Body of pancreas (tissue), 4 donors: Measurements from ENCODE around the gene ABLIM3. TPM values are rescaled to one million over a fixed set of nuclear protein-coding genes. Genes with fewer than 3 reads are reported as not detected.

Experiments used
- ATAC-seq: fragments of 150-250 bp; one replicate; pipeline ENCODE4 v1.9.1; 2016
- DNase-seq, 4 donors: peaks; one replicate each; pipeline ENCODE4 v3.0.0-alpha.2; 2019
- H3K27ac ChIP-seq, 4 donors: fragments of 200-600 bp; sonication (generic); 1 replicate in 3 of 4; 2 replicates in 1 of 4; pipeline versions ENCODE4 v1.5.1 to v1.6.1; 2016 to 2019; ENCODE audit warnings: mild to moderate bottlenecking in 1 of 4, mixed read lengths in 1 of 4, moderate library complexity in 1 of 4
- H3K27me3 ChIP-seq, 2 donors: fragments of 200-600 bp; sonication (generic); one replicate each; pipeline ENCODE4 v1.6.0; 2016; ENCODE audit warnings: mild to moderate bottlenecking in 1 of 2
- H3K36me3 ChIP-seq, 2 donors: fragments of 200-600 bp; sonication (generic); replicated peaks in 1 of 2; 2 replicates each; pipeline ENCODE4 v1.5.1; 2016; ENCODE audit warnings: low read depth in 2 of 2; ENCODE audit not compliant: insufficient read depth in 1 of 2
- H3K4me1 ChIP-seq: fragments of 200-600 bp; sonication (generic); one replicate; pipeline ENCODE4 v1.6.0; 2016
- H3K4me3 ChIP-seq, 2 donors: fragments of 200-600 bp; sonication (generic); 1 replicate in 1 of 2; 2 replicates in 1 of 2; pipeline ENCODE4 v1.5.1; 2016 to 2019
- H3K9me3 ChIP-seq, 3 donors: fragments of 200-600 bp; sonication (generic); 1 replicate in 2 of 3; 2 replicates in 1 of 3; pipeline ENCODE4 v1.5.1; 2016
- CTCF ChIP-seq, 7 experiments: fragments of 450-650 bp in 4 of 7; fragments of 200-600 bp in 3 of 7; sonication (generic) in 3 of 7; IDR thresholded peaks; one replicate each; pipeline ENCODE4 v1.5.1; 2016 to 2019; ENCODE audit warnings: antibody characterized with exemption in 7 of 7
- POLR2A ChIP-seq, 3 donors: fragments of 450-650 bp; IDR thresholded peaks; one replicate each; pipeline ENCODE4 v1.6.1; 2016; ENCODE audit warnings: antibody characterized with exemption in 3 of 3, mild to moderate bottlenecking in 2 of 3
- WGBS, 2 donors: methylation state at CpG; one replicate each; pipeline ENCODE4 v1.1.5; 2017; 5-methylcytosine and 5-hydroxymethylcytosine counted together
- intact Hi-C: fragments of 100-400 bp; cut with DNase I; formaldehyde crosslinking; loops from one replicate; pipeline ENCODE4 v1.15.1; 2023
- total RNA-seq, 2 donors: library from RNA; depleted of rRNA; stranded (reverse); fragments of >200 nt; gene quantifications; one replicate each; pipeline ENCODE4 v1.1.0, GENCODE V29; 2016

The ABLIM3 gene
- total RNA-seq, 2 donors from 2014 or later: 3.9 to 11.2 TPM

- Histone ChIP-seq H3K27ac (no peak overlapping the region), H3K27me3 (no peaks in the 10 kb centered on the region), H3K36me3 (no peaks in the 10 kb centered on the region), H3K9me3 (no peaks in the 10 kb centered on the region), H3K4me1 (no peaks in the 10 kb centered on the region), H3K4me3 (no peak overlapping the region)
- WGBS, 2 donors: 81 to 92% methylated on average over 4 of the region's 4 CpGs
- intact Hi-C loops: no loop called here
- ATAC-seq (no peak), DNase-seq (no peak)
- TF ChIP-seq CTCF (IDR thresholded peaks at IDR 0.05) (no peak), POLR2A (IDR thresholded peaks at IDR 0.05) (no peak)
Measured at GRCh38 chr5:149210968-149211490, 69.7 kb downstream of the ABLIM3 start.

- TF ChIP-seq POLR2A (IDR thresholded peaks at IDR 0.05) (no peak), CTCF (IDR thresholded peaks at IDR 0.05) (no peak)
- Histone ChIP-seq H3K4me1 (no peaks in the 10 kb centered on the region), H3K27me3 (no peaks in the 10 kb centered on the region), H3K4me3 (no peak overlapping the region), H3K9me3 (no peaks in the 10 kb centered on the region), H3K27ac (no peak overlapping the region), H3K36me3 (no peaks in the 10 kb centered on the region)
- DNase-seq: no peak
- intact Hi-C loops: no loop called here
- ATAC-seq: no peak
Measured at GRCh38 chr5:149211566-149211965, 70.3 kb downstream of the ABLIM3 start.

GRCh38 chr5:149212198-149212951, 71.1 kb downstream of the ABLIM3 start:
- WGBS, 2 donors: 79 to 81% methylated on average over 7 of the region's 7 CpGs
- no peaks in the 10 kb centered on the region for H3K27me3 ChIP-seq

GRCh38 chr5:149213264-149213880, 72.1 kb downstream of the ABLIM3 start:
- no peaks in the 10 kb centered on the region for H3K9me3 ChIP-seq
- WGBS, 2 donors: 62 to 68% methylated on average over 13 of the region's 13 CpGs
- H3K4me1 ChIP-seq: no peaks in the 10 kb centered on the region
- no peak for DNase-seq
- H3K27ac ChIP-seq: no peak overlapping the region
- intact Hi-C loops: no loop called here
- H3K4me3 ChIP-seq: no peak overlapping the region
- H3K36me3 ChIP-seq: no peaks in the 10 kb centered on the region
- no peak for TF ChIP-seq POLR2A (IDR thresholded peaks at IDR 0.05)
- TF ChIP-seq CTCF (IDR thresholded peaks at IDR 0.05): no peak
- ATAC-seq: no peak
- no peaks in the 10 kb centered on the region for H3K27me3 ChIP-seq

More at GRCh38 chr5:149212198-149212951, 71.1 kb downstream of the ABLIM3 start:
- H3K4me1 ChIP-seq: no peaks in the 10 kb centered on the region
- intact Hi-C loops: no loop called here
- no peaks in the 10 kb centered on the region for H3K9me3 ChIP-seq
- H3K36me3 ChIP-seq: no peaks in the 10 kb centered on the region
- H3K4me3 ChIP-seq: no peak overlapping the region
- ATAC-seq (no peak), DNase-seq (no peak)
- H3K27ac ChIP-seq: no peak overlapping the region
- TF ChIP-seq CTCF (IDR thresholded peaks at IDR 0.05) (no peak), POLR2A (IDR thresholded peaks at IDR 0.05) (no peak)
